NAMALWA (cell line): ENCODE data around the gene PRCC.
"Not testable (repeated sequence)": the region's sequence is repeated elsewhere in the genome, so short reads cannot be mapped to it uniquely, and the experiment has no call there.

Experiments
- DNase-seq: peaks from one replicate; pipeline ENCODE4 v3.0.0-alpha.2; 2015; ENCODE audit warnings: low spot score

PRCC gene

GRCh38 chr1:156760796-156761104 lies 6.6 kb upstream of the PRCC start:
- DNase-seq: no peak

GRCh38 chr1:156765136-156765535 lies 2.2 kb upstream of the PRCC start:
- DNase-seq: not testable (repeated sequence)

- no peak for DNase-seq
Observed at GRCh38 chr1:156765666-156766065, 1.7 kb upstream of the PRCC start.

- DNase-seq: no peak
Observed at GRCh38 chr1:156766298-156767100, 836 bp upstream of the PRCC start.

GRCh38 chr1:156767879-156768604 lies 707 bp downstream of the PRCC start:
- peak; percentile 49 for DNase-seq

- no peak for DNase-seq
Observed at GRCh38 chr1:156768610-156769295, 1.4 kb downstream of the PRCC start.

GRCh38 chr1:156772222-156772621 lies 4.9 kb downstream of the PRCC start:
- no peak for DNase-seq

- no peak for DNase-seq
Observed at GRCh38 chr1:156772728-156773497, 5.6 kb downstream of the PRCC start.

- DNase-seq: peak; percentile 57
Observed at GRCh38 chr1:156773607-156774006, 6.3 kb downstream of the PRCC start.

GRCh38 chr1:156775799-156776198 lies 8.5 kb downstream of the PRCC start:
- no peak for DNase-seq

- DNase-seq: no peak
Observed at GRCh38 chr1:156776942-156777341, 9.6 kb downstream of the PRCC start.

GRCh38 chr1:156777573-156777972 lies 10.2 kb downstream of the PRCC start:
- no peak for DNase-seq

- DNase-seq: no peak
Observed at GRCh38 chr1:156781585-156782186, 14.4 kb downstream of the PRCC start.

- no peak for DNase-seq
Observed at GRCh38 chr1:156785458-156785857, 18.1 kb downstream of the PRCC start.

GRCh38 chr1:156786640-156787039 lies 19.3 kb downstream of the PRCC start:
- DNase-seq: no peak

- DNase-seq: no peak
Observed at GRCh38 chr1:156788136-156788535, 20.8 kb downstream of the PRCC start.

- no peak for DNase-seq
Observed at GRCh38 chr1:156789621-156790318, 22.4 kb downstream of the PRCC start.

GRCh38 chr1:156794506-156795373 lies 27.4 kb downstream of the PRCC start:
- DNase-seq: no peak

- DNase-seq: no peak
Observed at GRCh38 chr1:156795374-156795733, 28.0 kb downstream of the PRCC start.

- DNase-seq: no peak
Observed at GRCh38 chr1:156795787-156796186, 28.5 kb downstream of the PRCC start.
